Loucy (cell line): ENCODE measurements around the gene GAS2L2.

Source experiments
- EZH2phosphoT487 ChIP-seq: fragments of 200-600 bp; IDR thresholded peaks from 2 replicates; pipeline ENCODE4 v1.6.1; 2018; ENCODE audit warnings: antibody characterized with exemption, mild to moderate bottlenecking, moderate library complexity, borderline replicate concordance
- TF ChIP-seq, protein P1 (sequence below): fragments of 200-600 bp; sonication (generic); conservative IDR thresholded peaks from 2 replicates; pipeline ENCODE4 v1.5.1; 2014; ENCODE audit warnings: mild to moderate bottlenecking, antibody characterized with exemption, low read length

DNA sequence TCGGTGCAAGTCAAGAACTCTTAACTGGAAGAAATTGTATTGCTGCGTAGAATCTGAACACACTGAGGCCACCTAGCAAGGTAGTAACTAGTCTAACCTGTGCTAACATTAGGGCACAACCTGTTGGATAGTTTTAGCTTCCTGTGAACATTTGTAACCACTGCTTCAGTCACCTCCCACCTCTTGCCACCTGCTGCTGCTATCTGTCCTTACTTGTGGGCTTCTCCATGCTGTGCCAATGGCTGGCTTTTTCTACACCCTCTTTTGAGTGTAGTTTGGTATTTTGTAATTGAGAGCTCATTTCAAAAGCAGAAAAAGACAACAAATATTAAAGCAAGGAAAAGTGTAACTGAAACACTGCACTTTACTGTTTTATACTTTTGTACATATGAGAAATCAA, 29.3 kb downstream of the GAS2L2 start:
- TF ChIP-seq, protein P1, sequence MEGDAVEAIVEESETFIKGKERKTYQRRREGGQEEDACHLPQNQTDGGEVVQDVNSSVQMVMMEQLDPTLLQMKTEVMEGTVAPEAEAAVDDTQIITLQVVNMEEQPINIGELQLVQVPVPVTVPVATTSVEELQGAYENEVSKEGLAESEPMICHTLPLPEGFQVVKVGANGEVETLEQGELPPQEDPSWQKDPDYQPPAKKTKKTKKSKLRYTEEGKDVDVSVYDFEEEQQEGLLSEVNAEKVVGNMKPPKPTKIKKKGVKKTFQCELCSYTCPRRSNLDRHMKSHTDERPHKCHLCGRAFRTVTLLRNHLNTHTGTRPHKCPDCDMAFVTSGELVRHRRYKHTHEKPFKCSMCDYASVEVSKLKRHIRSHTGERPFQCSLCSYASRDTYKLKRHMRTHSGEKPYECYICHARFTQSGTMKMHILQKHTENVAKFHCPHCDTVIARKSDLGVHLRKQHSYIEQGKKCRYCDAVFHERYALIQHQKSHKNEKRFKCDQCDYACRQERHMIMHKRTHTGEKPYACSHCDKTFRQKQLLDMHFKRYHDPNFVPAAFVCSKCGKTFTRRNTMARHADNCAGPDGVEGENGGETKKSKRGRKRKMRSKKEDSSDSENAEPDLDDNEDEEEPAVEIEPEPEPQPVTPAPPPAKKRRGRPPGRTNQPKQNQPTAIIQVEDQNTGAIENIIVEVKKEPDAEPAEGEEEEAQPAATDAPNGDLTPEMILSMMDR, result no peak
- TF ChIP-seq EZH2phosphoT487, result no peak
